ENCODE results near the gene B3GNT5.

GRCh38 chr3:183278479-183279088 is 25.5 kb downstream of the B3GNT5 start:
- TF ChIP-seq CTCF (IDR thresholded peaks at IDR 0.05) = no peak
- TF ChIP-seq POLR2A (IDR thresholded peaks at IDR 0.05) = no peak

All from body of pancreas (tissue), 4 donors.